Breast epithelium (tissue), 3 donors: ENCODE measurements around the gene HMCN2.
"Not testable (repeated sequence)": the region's sequence is repeated elsewhere in the genome, so short reads cannot be mapped to it uniquely, and the experiment has no call there.

ENCODE experiments used
- POLR2A ChIP-seq: fragments of 450-650 bp; IDR thresholded peaks from one replicate; pipeline ENCODE4 v1.6.1; 2016; ENCODE audit warnings: antibody characterized with exemption, mild to moderate bottlenecking, moderate library complexity
- TF ChIP-seq, protein P1 (sequence below), 3 donors: fragments of 450-650 bp; IDR thresholded peaks; one replicate each; pipeline ENCODE4 v1.5.1; 2016 to 2017; ENCODE audit warnings: antibody characterized with exemption in 3 of 3, mild to moderate bottlenecking in 3 of 3, moderate library complexity in 3 of 3

- TF ChIP-seq, protein P1, sequence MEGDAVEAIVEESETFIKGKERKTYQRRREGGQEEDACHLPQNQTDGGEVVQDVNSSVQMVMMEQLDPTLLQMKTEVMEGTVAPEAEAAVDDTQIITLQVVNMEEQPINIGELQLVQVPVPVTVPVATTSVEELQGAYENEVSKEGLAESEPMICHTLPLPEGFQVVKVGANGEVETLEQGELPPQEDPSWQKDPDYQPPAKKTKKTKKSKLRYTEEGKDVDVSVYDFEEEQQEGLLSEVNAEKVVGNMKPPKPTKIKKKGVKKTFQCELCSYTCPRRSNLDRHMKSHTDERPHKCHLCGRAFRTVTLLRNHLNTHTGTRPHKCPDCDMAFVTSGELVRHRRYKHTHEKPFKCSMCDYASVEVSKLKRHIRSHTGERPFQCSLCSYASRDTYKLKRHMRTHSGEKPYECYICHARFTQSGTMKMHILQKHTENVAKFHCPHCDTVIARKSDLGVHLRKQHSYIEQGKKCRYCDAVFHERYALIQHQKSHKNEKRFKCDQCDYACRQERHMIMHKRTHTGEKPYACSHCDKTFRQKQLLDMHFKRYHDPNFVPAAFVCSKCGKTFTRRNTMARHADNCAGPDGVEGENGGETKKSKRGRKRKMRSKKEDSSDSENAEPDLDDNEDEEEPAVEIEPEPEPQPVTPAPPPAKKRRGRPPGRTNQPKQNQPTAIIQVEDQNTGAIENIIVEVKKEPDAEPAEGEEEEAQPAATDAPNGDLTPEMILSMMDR (IDR thresholded peaks at IDR 0.05), result not testable (repeated sequence)
- TF ChIP-seq POLR2A, result not testable (repeated sequence)
These were observed 169.1 kb downstream of the HMCN2 start for GRCh38 chr9:130434656-130435055.
